DOHH2 (cell line): ENCODE measurements around the gene TEX48.

ENCODE experiments used
- EZH2phosphoT487 ChIP-seq: fragments of 200-600 bp; sonication (generic); IDR thresholded peaks from 2 replicates; pipeline ENCODE4 v1.6.1; 2017; ENCODE audit warnings: borderline replicate concordance, mild to moderate bottlenecking, antibody characterized with exemption, low read length, moderate library complexity, mixed read lengths
- TF ChIP-seq, protein P1 (sequence below): fragments of 200-600 bp; sonication (generic); IDR thresholded peaks from one replicate; pipeline ENCODE4 v1.5.1; 2014; ENCODE audit warnings: antibody characterized with exemption, mild to moderate bottlenecking, low read depth, low read length; ENCODE audit not compliant: poor library complexity, severe bottlenecking

DNA sequence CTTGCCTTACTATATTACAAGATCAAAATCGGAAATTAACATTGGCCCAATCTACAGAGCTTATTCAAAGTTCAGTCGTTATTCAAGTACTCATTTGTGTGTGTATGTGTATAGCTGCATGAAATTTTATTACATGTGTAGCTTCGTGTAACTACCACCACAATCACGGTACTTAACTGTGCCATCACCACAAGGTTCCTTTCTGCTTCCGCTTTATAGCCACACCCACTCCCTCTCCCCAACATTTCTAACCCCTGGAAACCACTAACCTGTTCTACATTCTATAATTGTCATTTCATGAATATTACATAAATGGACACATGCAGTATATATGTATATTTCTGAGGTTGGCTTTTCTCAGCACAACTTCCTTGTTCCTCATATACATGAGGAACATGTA lies 4.0 kb upstream of the TEX48 start:
- TF ChIP-seq, protein P1, sequence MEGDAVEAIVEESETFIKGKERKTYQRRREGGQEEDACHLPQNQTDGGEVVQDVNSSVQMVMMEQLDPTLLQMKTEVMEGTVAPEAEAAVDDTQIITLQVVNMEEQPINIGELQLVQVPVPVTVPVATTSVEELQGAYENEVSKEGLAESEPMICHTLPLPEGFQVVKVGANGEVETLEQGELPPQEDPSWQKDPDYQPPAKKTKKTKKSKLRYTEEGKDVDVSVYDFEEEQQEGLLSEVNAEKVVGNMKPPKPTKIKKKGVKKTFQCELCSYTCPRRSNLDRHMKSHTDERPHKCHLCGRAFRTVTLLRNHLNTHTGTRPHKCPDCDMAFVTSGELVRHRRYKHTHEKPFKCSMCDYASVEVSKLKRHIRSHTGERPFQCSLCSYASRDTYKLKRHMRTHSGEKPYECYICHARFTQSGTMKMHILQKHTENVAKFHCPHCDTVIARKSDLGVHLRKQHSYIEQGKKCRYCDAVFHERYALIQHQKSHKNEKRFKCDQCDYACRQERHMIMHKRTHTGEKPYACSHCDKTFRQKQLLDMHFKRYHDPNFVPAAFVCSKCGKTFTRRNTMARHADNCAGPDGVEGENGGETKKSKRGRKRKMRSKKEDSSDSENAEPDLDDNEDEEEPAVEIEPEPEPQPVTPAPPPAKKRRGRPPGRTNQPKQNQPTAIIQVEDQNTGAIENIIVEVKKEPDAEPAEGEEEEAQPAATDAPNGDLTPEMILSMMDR = no peak
- TF ChIP-seq EZH2phosphoT487 = no peak
